ENCODE data around the gene SMAD3.

Gene SMAD3

GRCh38 chr15:67036775-67037555 is 28.4 kb upstream of the SMAD3 start:
- DNase-seq: no peak

- no peak for DNase-seq
Observed at GRCh38 chr15:67037694-67038093, 27.7 kb upstream of the SMAD3 start.

- DNase-seq: no peak
Observed at GRCh38 chr15:67038736-67039135, 26.7 kb upstream of the SMAD3 start.

- DNase-seq: no peak
Observed at GRCh38 chr15:67039384-67040075, 25.9 kb upstream of the SMAD3 start.

- no peak for DNase-seq
Observed at GRCh38 chr15:67040277-67040676, 25.1 kb upstream of the SMAD3 start.

GRCh38 chr15:67042551-67043142 is 22.8 kb upstream of the SMAD3 start:
- DNase-seq: peak in 2 of 51 donors; percentile 25 to 61

GRCh38 chr15:67043939-67044771 is 21.2 kb upstream of the SMAD3 start:
- DNase-seq: no peak

- DNase-seq: no peak
Observed at GRCh38 chr15:67047149-67047661, 18.2 kb upstream of the SMAD3 start.

GRCh38 chr15:67048281-67049279 is 16.8 kb upstream of the SMAD3 start:
- no peak for DNase-seq

GRCh38 chr15:67049351-67050044 is 15.9 kb upstream of the SMAD3 start:
- no peak for DNase-seq

- peak in 1 of 51 donors; percentile 37 for DNase-seq
Observed at GRCh38 chr15:67050062-67050461, 15.3 kb upstream of the SMAD3 start.

- DNase-seq: no peak
Observed at GRCh38 chr15:67050522-67051087, 14.8 kb upstream of the SMAD3 start.

- no peak for DNase-seq
Observed at GRCh38 chr15:67051088-67052045, 14.0 kb upstream of the SMAD3 start.

- no peak for DNase-seq
Observed at GRCh38 chr15:67054676-67055075, 10.7 kb upstream of the SMAD3 start.

- peak in 13 of 51 donors; percentile 7 to 45 (median 25) for DNase-seq
Observed at GRCh38 chr15:67059127-67059553, 6.3 kb upstream of the SMAD3 start.

GRCh38 chr15:67061811-67062368 is 3.5 kb upstream of the SMAD3 start:
- no peak for DNase-seq

GRCh38 chr15:67062369-67062985 is 2.9 kb upstream of the SMAD3 start:
- DNase-seq: no peak

Data from hypothalamus (tissue), 51 donors.